HG02763 (cell line): ENCODE measurements around the gene HOXA13.

ENCODE experiments used
- ATAC-seq: cut with Tn5 transposase; IDR thresholded peaks from one replicate; pipeline ENCODE4 v1.9.1; 2021; ENCODE audit warnings: mild to moderate bottlenecking, moderate library complexity; ENCODE audit not compliant: unreplicated experiment

HOXA13 gene

GRCh38 chr7:27150568-27151340, 49.1 kb downstream of the HOXA13 start:
- peak; percentile 78 for ATAC-seq

GRCh38 chr7:27149842-27150567, 49.9 kb downstream of the HOXA13 start:
- no peak for ATAC-seq

GRCh38 chr7:27148756-27149641, 50.9 kb downstream of the HOXA13 start:
- no peak for ATAC-seq

- no peak for ATAC-seq
Measured at GRCh38 chr7:27148031-27148755, 51.7 kb downstream of the HOXA13 start.

- no peak for ATAC-seq
Measured at GRCh38 chr7:27147199-27148030, 52.5 kb downstream of the HOXA13 start, which contains the start of gene HOXA6. Gene HOXA6 (minus strand): TSS chr7:27147774. CDS start chr7:27147749, 25 bp downstream.

- no peak for ATAC-seq
Measured at GRCh38 chr7:27146491-27147198, 53.2 kb downstream of the HOXA13 start.

- no peak for ATAC-seq
Measured at GRCh38 chr7:27145914-27146412, 53.9 kb downstream of the HOXA13 start.

- no peak for ATAC-seq
Measured at GRCh38 chr7:27145165-27145913, 54.6 kb downstream of the HOXA13 start.

- no peak for ATAC-seq
Measured at GRCh38 chr7:27144781-27145164, 55.1 kb downstream of the HOXA13 start.
